Natural killer cell (primary cell): ENCODE measurements around the gene NBEAL2. TPM values are rescaled to one million over a fixed set of nuclear protein-coding genes. Genes with fewer than 3 reads are reported as not detected.

ENCODE experiments used
- ATAC-seq, 3 donors: fragments of 150-1000 bp in 2 of 3; fragments of 200-7000 bp in 1 of 3; cut with Tn5 transposase; 1 replicate in 1 of 3; 2 replicates in 2 of 3; pipeline ENCODE4 v1.10.0; 2021; ENCODE audit warnings: mild to moderate bottlenecking in 2 of 3, moderate library complexity in 2 of 3
- DNase-seq, 2 donors: peaks; one replicate each; pipeline versions ENCODE4 v3.0.0 to v3.0.0-alpha.2; 2013 to 2021; ENCODE audit warnings: mixed read lengths in 1 of 2
- H3K27ac ChIP-seq: one replicate; pipeline ENCODE4 v1.5.1; 2013; ENCODE audit warnings: mild to moderate bottlenecking, low read length
- H3K27me3 ChIP-seq: one replicate; pipeline ENCODE4 v1.6.1; 2013; ENCODE audit warnings: low read length; ENCODE audit not compliant: control insufficient read depth, insufficient read depth
- H3K36me3 ChIP-seq: one replicate; pipeline ENCODE4 v1.6.1; 2013; ENCODE audit warnings: low read length; ENCODE audit not compliant: control insufficient read depth, insufficient read depth
- H3K4me1 ChIP-seq: one replicate; pipeline ENCODE4 v1.6.1; 2013; ENCODE audit warnings: low read length; ENCODE audit not compliant: control insufficient read depth, insufficient read depth
- H3K4me3 ChIP-seq: one replicate; pipeline ENCODE4 v1.5.1; 2013; ENCODE audit warnings: low read length
- H3K9me3 ChIP-seq: one replicate; pipeline ENCODE4 v1.6.1; 2013; ENCODE audit warnings: low read length; ENCODE audit not compliant: control insufficient read depth, insufficient read depth
- H3K27ac Mint-ChIP-seq, 2 donors: one replicate each; pipeline ENCODE4 v1.8.0; 2022; ENCODE audit warnings: mild to moderate bottlenecking in 2 of 2, mixed read lengths in 2 of 2, moderate library complexity in 1 of 2
- H3K27me3 Mint-ChIP-seq, 2 donors: one replicate each; pipeline ENCODE4 v1.8.0; 2022; ENCODE audit warnings: low read depth in 2 of 2, mixed read lengths in 2 of 2
- H3K36me3 Mint-ChIP-seq: one replicate; pipeline ENCODE4 v1.8.0; 2022; ENCODE audit warnings: mixed read lengths
- H3K4me1 Mint-ChIP-seq, 2 donors: one replicate each; pipeline ENCODE4 v1.8.0; 2022; ENCODE audit warnings: mixed read lengths in 2 of 2
- H3K4me3 Mint-ChIP-seq: one replicate; pipeline ENCODE4 v1.8.0; 2022; ENCODE audit warnings: mild to moderate bottlenecking, moderate library complexity, mixed read lengths
- H3K9me3 Mint-ChIP-seq, 2 donors: one replicate each; pipeline ENCODE4 v1.8.0; 2022; ENCODE audit warnings: mixed read lengths in 2 of 2
- CTCF ChIP-seq: fragments of 200-600 bp; IDR thresholded peaks from one replicate; pipeline ENCODE4 v1.8.0; 2022; ENCODE audit warnings: antibody characterized with exemption
- WGBS: methylation state at CpG from one replicate; pipeline ENCODE4 v1.1.7; 2013; ENCODE audit warnings: missing lambda C conversion rate; ENCODE audit not compliant: insufficient coverage; 5-methylcytosine and 5-hydroxymethylcytosine counted together
- intact Hi-C: fragments of 100-400 bp; cut with micrococcal nuclease; formaldehyde crosslinking; loops from one replicate; pipeline ENCODE4 v1.14.2; 2022
- total RNA-seq, 4 donors: library from RNA; stranded (reverse); fragments of 120-200 nt in 1 of 4; gene quantifications; one replicate each; pipeline versions ENCODE4 v1.2.3 to v1.2.4, GENCODE V29; 2013 to 2022

Gene NBEAL2
- total RNA-seq, 3 donors from 2014 or later (not counting 1 experiment from before 2014, with no cell fraction given), result 453 to 536 (median 532) TPM

- H3K36me3 Mint-ChIP-seq, result no peaks in the 10 kb centered on the region
- Histone ChIP-seq H3K4me3 (no peak overlapping the region), H3K27me3 (no peaks in the 10 kb centered on the region), H3K9me3 (no peaks in the 10 kb centered on the region), H3K4me1 (peaks cover 24% of the 10 kb centered on the region), H3K36me3 (peaks cover 24% of the 10 kb centered on the region), H3K27ac (peak overlapping the region; percentile 60)
- peaks cover 45 to 50% of the 10 kb centered on the region in 2 donors for H3K4me1 Mint-ChIP-seq
- ATAC-seq (no peak), DNase-seq (no peak)
- no peaks in the 10 kb centered on the region for H3K27me3 Mint-ChIP-seq
- H3K9me3 Mint-ChIP-seq, result no peaks in the 10 kb centered on the region
- intact Hi-C loops, result loop anchor here (2.0 kb wide), 1 partner anchor 60 kb away; no protein-coding TSS in a partner anchor
- TF ChIP-seq CTCF, result no peak
- peak overlapping the region; percentile 87 to 90 for H3K27ac Mint-ChIP-seq
- peak overlapping the region; percentile 50 for H3K4me3 Mint-ChIP-seq
- 71% methylated on average over 3 of the region's 4 CpGs for WGBS
These were observed 36.8 kb downstream of the NBEAL2 start for GRCh38 chr3:47016086-47016933.

GRCh38 chr3:47016934-47017435 lies 37.5 kb downstream of the NBEAL2 start:
- DNase-seq (peak; percentile 45 to 54), ATAC-seq (peak; percentile 78 to 90 (median 85))
- peaks cover 24% of the 10 kb centered on the region for H3K4me1 ChIP-seq
- Mint-ChIP-seq H3K4me1 (peaks cover 44 to 45% of the 10 kb centered on the region in 2 donors), H3K27ac (peak overlapping the region; percentile 87 to 90), H3K36me3 (no peaks in the 10 kb centered on the region), H3K27me3 (no peaks in the 10 kb centered on the region), H3K4me3 (peak overlapping the region; percentile 55), H3K9me3 (no peaks in the 10 kb centered on the region)
- peaks cover 24% of the 10 kb centered on the region for H3K36me3 ChIP-seq
- no peaks in the 10 kb centered on the region for H3K9me3 ChIP-seq
- TF ChIP-seq CTCF, result no peak
- H3K4me3 ChIP-seq, result no peak overlapping the region
- no peaks in the 10 kb centered on the region for H3K27me3 ChIP-seq
- H3K27ac ChIP-seq, result peak overlapping the region; percentile 60
- 0% methylated on average over 1 of the region's 1 CpG for WGBS
- intact Hi-C loops, result loop anchor here (1.0 to 2.0 kb wide), 2 partner anchors 21 to 60 kb away; no protein-coding TSS in a partner anchor

- no peak for TF ChIP-seq CTCF
- peak overlapping the region; percentile 42 for H3K4me3 Mint-ChIP-seq
- H3K27ac Mint-ChIP-seq, result peak overlapping the region; percentile 87 to 90
- no peak for DNase-seq
- Histone ChIP-seq H3K4me3 (no peak overlapping the region), H3K36me3 (peaks cover 24% of the 10 kb centered on the region), H3K27me3 (no peaks in the 10 kb centered on the region), H3K27ac (peak overlapping the region; percentile 60), H3K9me3 (no peaks in the 10 kb centered on the region), H3K4me1 (peaks cover 24% of the 10 kb centered on the region)
- intact Hi-C loops, result loop anchor here (1.0 to 2.0 kb wide), 2 partner anchors 21 to 61 kb away; no protein-coding TSS in a partner anchor
- no peaks in the 10 kb centered on the region for H3K27me3 Mint-ChIP-seq
- no peaks in the 10 kb centered on the region for H3K36me3 Mint-ChIP-seq
- 28% methylated on average over 6 of the region's 6 CpGs for whole genome bisulfite sequencing
- H3K4me1 Mint-ChIP-seq, result peaks cover 44 to 45% of the 10 kb centered on the region in 2 donors
- ATAC-seq, result no peak
- no peaks in the 10 kb centered on the region for H3K9me3 Mint-ChIP-seq
These were observed 38.2 kb downstream of the NBEAL2 start for GRCh38 chr3:47017504-47018268.
